Smooth muscle cell of the brain vasculature (primary cell): ENCODE data around the gene MCUB.
A peak's percentile ranks its signal among the peaks of the same experiment; 100 is the strongest.
"Not testable (repeated sequence)": the region's sequence is repeated elsewhere in the genome, so short reads cannot be mapped to it uniquely, and the experiment has no call there.

ENCODE experiments used
- DNase-seq: peaks from one replicate; pipeline ENCODE4 v3.0.0-alpha.2; 2012; ENCODE audit warnings: low read depth, low spot score

The MCUB gene

DNA sequence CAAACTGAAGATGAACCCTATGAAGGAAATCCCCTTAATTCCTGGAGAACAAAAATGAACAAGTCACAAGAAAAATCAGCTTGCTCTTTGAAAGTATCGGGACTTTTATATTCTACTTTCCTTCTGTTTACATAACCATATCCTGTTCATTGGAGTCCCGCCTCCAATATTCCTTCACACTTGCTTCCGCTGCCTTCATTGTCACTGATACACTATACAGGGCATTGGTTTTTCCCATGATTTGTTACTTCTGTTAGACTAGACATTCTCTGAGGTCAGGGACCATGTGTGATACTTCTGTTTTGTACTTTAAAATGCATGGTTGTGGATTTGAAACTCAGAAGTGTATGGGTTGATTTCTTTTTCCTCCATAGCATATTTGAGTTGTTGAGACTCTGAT is 18.8 kb downstream of the MCUB start:
- no peak for DNase-seq

DNA sequence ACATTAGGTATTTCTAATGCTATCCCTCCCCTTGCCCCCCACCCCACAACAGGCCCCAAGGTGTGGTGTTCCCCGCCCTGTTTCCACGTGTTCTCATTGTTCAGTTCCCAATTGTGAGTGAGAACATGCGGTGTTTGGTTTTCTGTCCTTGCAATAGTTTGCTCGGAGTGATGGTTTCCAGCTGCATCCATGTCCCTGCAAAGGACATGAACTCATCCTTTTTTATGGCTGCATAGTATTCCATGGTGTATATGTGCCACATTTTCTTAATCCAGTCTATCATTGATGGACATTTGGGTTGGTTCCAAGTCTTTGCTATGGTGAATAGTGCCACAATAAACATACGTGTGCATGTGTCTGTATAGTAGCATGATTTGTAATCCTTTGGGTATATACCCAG is 20.0 kb downstream of the MCUB start:
- not testable (repeated sequence) for DNase-seq

GRCh38 chr4:109588176-109588575 is 28.1 kb downstream of the MCUB start:
- no peak for DNase-seq

- no peak for DNase-seq
These were observed 29.1 kb downstream of the MCUB start for GRCh38 chr4:109589119-109589518.

GRCh38 chr4:109589605-109590004 is 29.6 kb downstream of the MCUB start:
- no peak for DNase-seq

GRCh38 chr4:109590905-109591304 is 30.9 kb downstream of the MCUB start:
- no peak for DNase-seq

DNA sequence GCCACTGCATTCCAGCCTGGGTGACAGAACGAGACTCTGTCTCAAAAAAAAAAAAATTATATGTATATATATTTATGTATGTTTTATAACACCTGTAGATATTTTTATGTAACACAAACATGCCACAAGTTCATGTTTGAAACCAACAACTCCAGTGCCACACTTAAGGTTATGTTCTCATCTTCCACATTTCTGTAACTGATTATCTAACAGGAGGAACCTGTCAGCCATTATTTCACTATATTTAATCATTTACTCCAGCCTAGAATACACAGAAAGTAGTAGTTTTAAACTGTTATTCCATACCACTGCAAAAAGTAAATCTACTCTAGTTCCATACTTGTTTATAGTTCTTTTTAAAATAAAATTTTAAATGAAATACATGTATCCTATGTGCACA is 32.3 kb downstream of the MCUB start:
- DNase-seq: no peak

DNA sequence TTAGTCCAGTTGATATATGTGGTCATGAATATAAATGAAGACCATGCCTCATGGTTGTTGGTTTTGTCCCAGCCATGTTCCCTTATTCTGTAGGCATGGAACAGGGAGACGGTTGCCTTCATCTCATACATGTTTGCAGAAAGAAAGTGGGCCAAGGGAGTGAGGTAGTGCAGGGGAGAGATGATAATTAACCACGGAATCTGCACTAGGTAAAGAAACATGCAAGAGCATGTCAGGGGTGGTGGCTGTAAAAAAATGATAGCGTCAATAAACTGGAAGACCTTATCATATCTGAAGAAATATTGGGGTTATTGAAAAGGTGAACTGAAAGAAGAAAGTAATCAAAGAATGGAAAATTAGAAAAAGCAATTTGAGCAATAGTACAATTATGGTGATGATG is 35.1 kb downstream of the MCUB start:
- not testable (repeated sequence) for DNase-seq

DNA sequence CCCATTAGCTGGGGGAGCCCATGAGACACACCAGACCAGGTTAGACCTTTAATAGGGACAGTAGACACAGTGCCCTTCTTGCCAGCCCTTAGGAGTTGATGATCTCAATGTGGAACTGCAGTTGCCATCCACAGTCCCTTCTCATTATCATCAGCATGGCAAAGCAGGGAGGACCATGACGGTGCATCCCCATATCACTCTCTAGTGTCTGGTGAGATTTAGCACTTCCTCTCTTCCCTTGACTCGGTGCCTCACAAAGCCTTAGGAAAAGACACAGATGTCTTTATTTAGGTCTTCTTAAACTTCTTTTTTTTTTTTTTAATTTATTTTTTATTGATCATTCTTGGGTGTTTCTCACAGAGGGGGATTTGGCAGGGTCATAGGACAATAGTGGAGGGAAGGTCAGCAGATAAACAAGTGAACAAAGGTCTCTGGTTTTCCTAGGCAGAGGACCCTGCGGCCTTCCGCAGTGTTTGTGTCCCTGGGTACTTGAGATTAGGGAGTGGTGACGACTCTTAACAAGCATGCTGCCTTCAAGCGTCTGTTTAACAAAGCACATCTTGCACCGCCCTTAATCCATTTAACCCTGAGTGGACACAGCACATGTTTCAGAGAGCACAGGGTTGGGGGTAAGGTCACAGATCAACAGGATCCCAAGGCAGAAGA is 36.5 kb downstream of the MCUB start:
- DNase-seq: not testable (repeated sequence)

- no peak for DNase-seq
These were observed 39.1 kb downstream of the MCUB start for GRCh38 chr4:109599046-109599652.

DNA sequence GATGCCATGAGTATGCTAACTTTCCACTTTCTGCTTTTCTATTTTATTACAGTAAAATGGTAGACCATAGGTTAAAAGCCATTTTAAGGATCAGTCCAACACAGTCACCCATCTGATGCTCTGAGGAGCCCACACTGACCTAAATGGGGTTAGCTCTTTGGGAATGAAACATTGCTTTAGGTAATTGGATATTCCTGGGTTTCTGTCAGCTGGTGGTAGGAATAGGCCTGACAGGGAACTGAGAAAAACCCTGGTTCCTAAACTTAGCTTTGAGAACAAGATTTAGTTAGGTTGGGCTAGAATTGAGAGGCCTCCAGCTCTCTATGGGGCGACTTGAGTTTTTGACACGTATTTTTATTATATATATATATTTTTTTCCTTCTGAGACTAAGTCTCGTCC is 40.4 kb downstream of the MCUB start:
- no peak for DNase-seq

DNA sequence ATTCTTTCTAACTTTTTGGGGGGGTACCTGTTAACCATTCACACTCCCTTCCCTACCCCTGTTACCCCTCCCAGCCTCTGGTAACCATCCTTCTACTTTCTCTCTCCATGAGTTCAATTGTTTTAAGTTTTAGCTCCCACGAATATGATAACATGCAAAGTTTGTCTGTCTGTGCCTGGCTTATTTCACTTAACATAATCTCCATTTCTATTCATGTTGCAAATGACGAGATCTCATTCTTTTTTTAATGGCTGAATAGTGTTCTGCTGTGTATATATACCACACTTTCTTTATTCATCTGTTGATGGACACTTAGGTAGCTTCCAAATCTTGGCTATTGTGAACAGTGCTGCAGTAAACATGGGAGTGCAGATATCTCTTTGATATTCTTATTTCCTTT is 41.3 kb downstream of the MCUB start:
- DNase-seq: no peak

- DNase-seq: no peak
These were observed 47.9 kb downstream of the MCUB start for GRCh38 chr4:109607976-109608375.

DNA sequence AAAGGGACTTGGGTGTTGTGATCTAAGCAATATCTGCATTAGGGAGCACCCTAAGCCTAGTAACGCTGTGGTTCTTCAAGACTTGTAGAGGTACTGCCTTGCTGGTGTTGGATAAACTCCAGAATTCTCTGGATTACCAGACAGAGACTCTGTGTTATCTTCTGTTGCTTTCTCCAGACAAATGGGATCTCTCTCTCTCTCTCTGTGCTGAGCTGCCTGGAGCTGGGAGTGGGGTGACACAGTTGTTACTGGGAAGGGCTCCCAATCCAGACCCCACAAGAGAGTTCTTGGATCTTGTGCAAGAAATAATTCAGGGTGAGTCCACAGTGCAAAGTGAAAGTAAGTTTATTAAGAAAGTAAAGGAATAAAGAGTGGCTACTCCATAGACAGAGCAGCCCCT is 48.8 kb downstream of the MCUB start:
- DNase-seq: no peak

- DNase-seq: no peak
These were observed 49.4 kb downstream of the MCUB start for GRCh38 chr4:109609431-109609830.

DNA sequence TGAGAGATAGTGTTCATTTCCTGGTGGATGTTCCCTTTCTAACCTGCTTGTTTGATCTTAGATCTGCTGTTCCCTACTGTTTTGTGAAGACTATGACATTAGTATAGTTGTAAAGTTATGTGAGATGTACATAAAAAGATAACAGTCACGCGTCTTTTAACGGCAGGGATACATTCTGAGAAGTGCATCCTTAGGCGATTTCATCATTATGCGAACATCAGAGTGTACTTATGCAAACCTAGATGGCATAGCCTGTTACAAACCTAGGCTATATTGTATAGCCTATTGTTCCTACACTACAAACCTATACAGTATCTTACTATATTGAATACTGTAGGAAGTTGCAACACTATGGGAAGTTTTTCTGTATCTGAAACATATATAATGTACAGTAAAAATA is 50.4 kb downstream of the MCUB start:
- no peak for DNase-seq

- no peak for DNase-seq
These were observed 51.1 kb downstream of the MCUB start for GRCh38 chr4:109611045-109611646.

DNA sequence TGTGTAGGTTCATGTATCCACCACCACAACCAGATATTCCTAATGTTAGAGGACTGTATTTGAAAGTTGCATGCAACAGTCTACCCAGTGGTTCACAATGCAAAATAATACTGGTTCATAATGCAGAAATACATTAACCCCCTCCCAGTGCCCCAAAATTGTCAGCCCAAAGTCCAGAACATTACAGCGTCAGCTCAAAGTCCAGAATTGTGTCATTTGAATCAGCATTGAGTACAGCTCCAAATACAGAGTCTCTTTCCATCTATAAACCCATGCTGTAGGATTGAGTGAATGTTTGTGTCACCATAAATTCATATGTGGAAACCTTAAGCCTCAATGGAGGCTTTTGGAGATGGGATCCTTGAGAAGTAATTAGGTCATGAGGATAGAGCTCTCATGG is 54.0 kb downstream of the MCUB start:
- no peak for DNase-seq

DNA sequence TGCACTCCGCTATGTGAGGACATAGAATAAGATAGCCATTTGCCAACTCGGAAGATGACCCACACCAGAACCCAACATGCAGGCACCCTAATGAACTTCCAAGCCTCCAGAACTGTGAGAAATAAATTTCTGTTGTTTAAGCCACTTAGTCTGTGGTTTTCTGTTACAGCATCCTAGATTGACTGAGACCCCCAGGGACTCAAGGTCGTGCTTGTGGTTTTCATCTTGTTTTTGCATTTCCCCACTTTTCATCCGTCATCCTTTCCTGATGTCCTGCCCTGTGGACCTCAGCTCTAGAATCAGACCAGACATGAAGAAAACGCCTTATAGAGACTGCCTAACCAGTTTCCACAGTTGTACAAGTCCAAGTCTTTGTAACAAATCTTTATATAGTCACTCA is 54.4 kb downstream of the MCUB start:
- DNase-seq: peak; percentile 10

DNA sequence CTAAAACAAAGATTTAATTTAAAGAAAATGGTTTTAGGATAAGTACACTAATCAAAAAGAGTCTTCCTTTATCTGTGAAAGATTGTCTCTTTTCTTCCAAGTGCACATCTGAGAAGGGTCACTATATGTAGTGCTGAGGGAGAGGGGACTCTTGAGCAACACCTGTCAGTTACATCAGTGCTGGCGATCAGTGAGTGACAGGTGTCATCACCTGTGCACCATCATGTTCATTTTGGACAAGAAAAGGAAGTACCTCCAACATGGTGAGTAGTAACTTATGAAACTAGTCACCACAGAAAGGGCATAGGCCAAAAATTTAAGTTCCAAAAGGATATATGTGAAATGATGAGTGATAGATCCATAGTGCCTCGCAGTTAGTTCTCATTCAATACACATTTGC is 55.7 kb downstream of the MCUB start:
- DNase-seq: no peak

DNA sequence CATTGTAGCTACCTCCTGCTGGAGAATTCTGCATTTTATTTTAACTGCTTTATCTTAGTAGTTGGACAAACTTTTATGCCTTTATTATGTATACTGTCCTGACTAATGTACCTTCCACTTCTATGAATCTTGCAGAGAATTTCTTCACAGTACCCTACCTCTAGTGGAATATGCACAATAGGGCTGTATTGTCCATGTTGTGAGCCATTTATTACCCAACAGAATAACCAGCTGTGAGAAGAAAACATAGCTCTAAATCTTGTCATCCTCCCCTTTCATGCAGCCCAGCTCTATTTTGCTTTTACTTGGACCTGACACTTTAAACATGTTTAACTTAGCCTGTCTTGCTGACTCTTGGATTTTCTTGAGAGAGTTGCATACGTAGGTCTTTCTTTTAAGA is 56.2 kb downstream of the MCUB start:
- DNase-seq: no peak

GRCh38 chr4:109622626-109623025 is 62.6 kb downstream of the MCUB start:
- no peak for DNase-seq

DNA sequence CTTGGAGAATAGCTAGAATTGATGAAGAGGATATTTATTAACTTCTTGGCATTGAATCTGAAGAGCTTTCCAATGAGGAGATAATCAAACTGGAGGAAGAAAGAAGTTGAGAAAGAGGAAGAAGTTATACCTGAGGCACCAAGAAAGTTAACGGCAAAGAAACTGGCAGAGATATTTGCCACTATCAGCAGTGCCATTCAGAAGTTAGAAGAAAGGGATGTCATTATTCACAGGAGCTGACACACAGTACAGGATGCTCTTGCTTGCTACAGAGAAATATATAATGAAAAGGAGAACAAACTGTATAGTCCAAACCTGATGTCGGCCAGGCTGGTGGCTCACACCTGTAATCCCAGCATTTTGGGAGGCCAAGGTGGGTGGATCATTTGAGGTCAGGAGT is 64.5 kb downstream of the MCUB start:
- DNase-seq: no peak
